HG03095 (cell line): ENCODE data around the gene HTRA3.

ENCODE experiments used
- ATAC-seq: cut with Tn5 transposase; IDR thresholded peaks from one replicate; pipeline ENCODE4 v1.9.1; 2021; ENCODE audit warnings: moderate library complexity; ENCODE audit not compliant: unreplicated experiment

HTRA3 gene

GRCh38 chr4:8322794-8323704 is 53.5 kb downstream of the HTRA3 start:
- ATAC-seq = no peak

- no peak for ATAC-seq
Measured at GRCh38 chr4:8323947-8324555, 54.5 kb downstream of the HTRA3 start.

- no peak for ATAC-seq
Measured at GRCh38 chr4:8324640-8325239, 55.2 kb downstream of the HTRA3 start.

GRCh38 chr4:8325291-8325973 is 55.9 kb downstream of the HTRA3 start:
- no peak for ATAC-seq

- no peak for ATAC-seq
Measured at GRCh38 chr4:8326206-8326605, 56.7 kb downstream of the HTRA3 start.

- ATAC-seq = no peak
Measured at GRCh38 chr4:8328456-8328855, 58.9 kb downstream of the HTRA3 start.

- ATAC-seq = no peak
Measured at GRCh38 chr4:8328866-8329559, 59.5 kb downstream of the HTRA3 start.

- no peak for ATAC-seq
Measured at GRCh38 chr4:8329560-8329858, 60.0 kb downstream of the HTRA3 start.

- no peak for ATAC-seq
Measured at GRCh38 chr4:8329859-8330761, 60.6 kb downstream of the HTRA3 start.

- no peak for ATAC-seq
Measured at GRCh38 chr4:8330821-8331574, 61.4 kb downstream of the HTRA3 start.

- ATAC-seq = no peak
Measured at GRCh38 chr4:8331575-8331955, 62.0 kb downstream of the HTRA3 start.

- no peak for ATAC-seq
Measured at GRCh38 chr4:8332038-8332857, 62.7 kb downstream of the HTRA3 start.

- no peak for ATAC-seq
Measured at GRCh38 chr4:8332891-8333331, 63.4 kb downstream of the HTRA3 start.

- no peak for ATAC-seq
Measured at GRCh38 chr4:8333726-8334460, 64.3 kb downstream of the HTRA3 start.

- ATAC-seq = no peak
Measured at GRCh38 chr4:8334786-8335460, 65.4 kb downstream of the HTRA3 start.

- no peak for ATAC-seq
Measured at GRCh38 chr4:8335848-8336247, 66.3 kb downstream of the HTRA3 start.

GRCh38 chr4:8336412-8337075 is 67.0 kb downstream of the HTRA3 start:
- no peak for ATAC-seq
